IPS DF 4.7 (cell line): ENCODE results near the gene HADHA.

Source experiments
- DNase-seq: peaks from one replicate; pipeline ENCODE4 v3.0.0-alpha.2; 2013; ENCODE audit warnings: low spot score; ENCODE audit errors: extremely low read depth

Gene HADHA

GRCh38 chr2:26144031-26144430 is 100.4 kb downstream of the HADHA start:
- DNase-seq = no peak

- DNase-seq = no peak
Observed at GRCh38 chr2:26141145-26141769, 103.2 kb downstream of the HADHA start.
